ENCODE data around the gene IL2RA.
"Not testable (repeated sequence)": the region's sequence is repeated elsewhere in the genome, so short reads cannot be mapped to it uniquely, and the experiment has no call there.

IL2RA gene

GRCh38 chr10:6062101-6062771 is at the start of gene IL2RA:
Gene IL2RA, minus strand, starts transcription at chr10:6062367. Its CDS starts 216 bp downstream, at chr10:6062151.
- no peak for DNase-seq

- DNase-seq = no peak
Observed at GRCh38 chr10:6110136-6110535, 48.0 kb upstream of the IL2RA start.

DNA sequence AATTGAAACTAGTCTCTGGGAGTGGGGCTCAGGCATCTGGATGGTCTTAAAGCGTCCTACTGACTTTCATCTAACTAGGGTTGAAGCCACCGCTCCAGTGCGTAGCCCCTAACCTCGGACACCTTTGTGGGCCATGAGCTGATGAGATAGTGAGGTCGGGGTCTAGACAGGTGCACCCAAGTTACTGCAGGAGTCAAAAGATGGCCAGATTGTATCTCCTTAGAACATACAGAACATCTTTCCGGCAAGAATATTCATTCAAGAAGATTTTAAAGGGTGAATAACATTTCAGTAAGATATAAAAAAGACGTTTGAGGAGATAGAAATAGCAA is 47.2 kb upstream of the IL2RA start:
- DNase-seq = no peak

- no peak for DNase-seq
Observed at GRCh38 chr10:6108631-6109443, 46.7 kb upstream of the IL2RA start.

DNA sequence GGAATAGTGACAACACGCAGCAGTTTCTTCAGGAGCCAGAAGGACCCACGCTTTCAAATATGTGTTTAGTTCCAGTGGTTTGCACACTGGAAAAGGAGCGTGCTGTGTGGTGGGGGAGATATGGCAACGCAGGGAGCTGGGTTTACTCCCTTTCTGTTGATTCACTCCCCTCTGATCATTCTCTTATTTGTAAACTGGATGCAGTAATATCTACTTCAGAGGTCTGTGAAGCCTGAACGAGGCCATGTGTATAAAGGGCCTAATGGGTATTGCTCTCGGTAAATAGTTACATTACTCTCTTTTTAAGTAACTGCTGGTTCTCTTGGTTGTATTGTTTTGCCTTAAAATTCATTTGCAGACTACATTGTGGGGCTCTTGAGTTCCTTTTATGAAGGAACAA is 45.9 kb upstream of the IL2RA start:
- DNase-seq = no peak

DNA sequence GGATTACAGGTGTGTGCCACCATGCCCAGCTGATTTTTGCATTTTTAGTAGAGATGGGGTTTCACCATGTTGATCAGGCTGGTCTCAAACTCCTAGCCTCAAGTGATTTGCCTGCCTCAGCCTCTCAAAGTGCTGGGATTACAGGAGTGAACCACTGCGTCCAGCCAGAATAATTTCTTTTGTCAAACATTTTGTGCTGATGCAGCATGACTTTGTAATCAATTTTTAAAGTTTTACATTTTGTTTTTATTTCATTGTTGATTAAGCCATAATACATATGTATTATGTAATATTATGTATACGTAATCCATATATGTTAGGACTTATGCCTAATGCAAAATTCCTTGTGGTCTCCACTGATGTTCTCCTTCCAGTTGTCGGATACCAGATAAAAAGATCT is 45.4 kb upstream of the IL2RA start:
- not testable (repeated sequence) for DNase-seq

GRCh38 chr10:6103591-6103990 is 41.4 kb upstream of the IL2RA start:
- DNase-seq = no peak

DNA sequence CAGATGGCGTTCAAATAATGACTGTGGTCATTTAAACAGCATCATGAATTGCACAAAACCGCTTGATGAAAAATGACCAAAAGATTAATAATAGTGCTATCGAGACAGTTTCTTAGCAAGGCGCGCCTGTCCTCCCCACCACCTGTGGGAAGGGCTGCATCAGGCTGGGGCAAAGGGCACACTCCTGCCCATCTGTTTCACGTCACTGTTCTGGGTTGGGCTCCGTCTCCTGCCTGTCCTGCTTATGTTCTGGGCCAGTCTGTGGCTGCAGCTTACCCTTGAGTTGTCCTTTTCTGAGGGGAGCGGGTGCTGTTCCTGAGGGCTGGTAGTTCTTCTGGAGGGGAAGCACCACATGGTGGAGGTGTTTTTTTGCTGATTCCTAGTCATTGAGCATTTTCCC is 40.0 kb upstream of the IL2RA start:
- no peak for DNase-seq

GRCh38 chr10:6101181-6101580 is 39.0 kb upstream of the IL2RA start:
- DNase-seq = no peak

GRCh38 chr10:6100370-6100769 is 38.2 kb upstream of the IL2RA start:
- DNase-seq = no peak

GRCh38 chr10:6098156-6098555 is 36.0 kb upstream of the IL2RA start:
- no peak for DNase-seq

- no peak for DNase-seq
Observed at GRCh38 chr10:6097063-6097462, 34.9 kb upstream of the IL2RA start.

DNA sequence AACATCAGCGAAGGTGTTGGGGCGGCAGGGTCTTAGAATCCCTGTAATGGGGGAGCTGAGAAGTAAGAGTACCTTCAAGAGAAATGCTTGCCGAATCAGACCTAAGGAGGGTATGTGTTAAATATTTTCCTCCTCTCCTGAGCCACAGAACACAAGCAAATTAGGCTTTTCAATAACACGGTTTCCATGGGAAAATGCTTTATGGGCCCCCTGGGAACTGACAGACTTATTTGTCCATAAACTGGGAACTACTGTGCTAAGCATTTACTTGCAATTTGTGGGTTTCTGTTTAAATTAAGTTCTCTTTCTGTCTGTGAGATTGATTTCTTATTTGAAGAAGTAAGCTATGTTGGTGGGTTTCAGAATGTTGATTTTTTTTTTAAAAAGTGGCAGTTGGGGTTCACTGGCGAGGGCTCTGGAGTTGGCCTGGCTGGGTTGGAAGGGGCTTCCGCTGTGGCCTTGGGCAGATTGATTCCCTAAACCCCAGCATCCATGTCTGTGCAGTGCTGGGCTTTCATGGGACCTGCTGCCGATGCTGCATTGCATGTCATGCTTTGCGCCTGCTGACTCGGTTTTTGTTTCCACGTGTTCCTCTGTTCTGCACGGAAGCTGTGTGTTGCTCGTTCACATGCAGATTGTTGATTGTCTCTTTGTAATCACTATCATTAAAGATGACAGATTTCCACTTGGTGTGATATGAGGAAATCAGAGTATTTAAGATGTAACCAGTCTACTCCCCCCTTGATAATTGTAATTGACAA is 33.8 kb upstream of the IL2RA start:
- DNase-seq = no peak

DNA sequence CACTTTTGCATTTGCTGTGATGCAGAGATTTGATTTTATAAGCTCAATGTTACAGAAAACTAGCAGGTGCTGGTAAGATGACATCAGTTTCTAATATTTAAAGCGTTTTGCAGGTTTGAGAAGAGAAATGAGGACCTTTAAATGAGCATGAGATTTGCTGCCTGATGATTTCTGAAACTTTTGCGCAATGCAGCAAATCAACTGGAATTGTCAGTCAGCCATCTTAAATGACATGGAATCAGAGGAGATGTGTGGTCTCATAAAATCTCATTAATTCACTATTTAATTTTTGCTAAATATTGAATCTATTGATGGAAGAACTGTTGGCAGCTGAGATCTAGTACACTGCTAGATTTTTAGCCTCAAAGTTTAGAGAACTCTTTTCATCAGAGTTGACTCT is 30.6 kb upstream of the IL2RA start:
- no peak for DNase-seq

GRCh38 chr10:6091630-6092029 is 29.5 kb upstream of the IL2RA start:
- peak; percentile 32 for DNase-seq

GRCh38 chr10:6089334-6090219 is 27.4 kb upstream of the IL2RA start:
- peak; percentile 5 for DNase-seq

- DNase-seq = peak; percentile 82
Observed at GRCh38 chr10:6088721-6089333, 26.7 kb upstream of the IL2RA start, which contains the start of gene RBM17. Gene RBM17, plus strand, starts transcription at chr10:6089034. Its CDS starts 8,032 bp downstream, at chr10:6097066.

DNA sequence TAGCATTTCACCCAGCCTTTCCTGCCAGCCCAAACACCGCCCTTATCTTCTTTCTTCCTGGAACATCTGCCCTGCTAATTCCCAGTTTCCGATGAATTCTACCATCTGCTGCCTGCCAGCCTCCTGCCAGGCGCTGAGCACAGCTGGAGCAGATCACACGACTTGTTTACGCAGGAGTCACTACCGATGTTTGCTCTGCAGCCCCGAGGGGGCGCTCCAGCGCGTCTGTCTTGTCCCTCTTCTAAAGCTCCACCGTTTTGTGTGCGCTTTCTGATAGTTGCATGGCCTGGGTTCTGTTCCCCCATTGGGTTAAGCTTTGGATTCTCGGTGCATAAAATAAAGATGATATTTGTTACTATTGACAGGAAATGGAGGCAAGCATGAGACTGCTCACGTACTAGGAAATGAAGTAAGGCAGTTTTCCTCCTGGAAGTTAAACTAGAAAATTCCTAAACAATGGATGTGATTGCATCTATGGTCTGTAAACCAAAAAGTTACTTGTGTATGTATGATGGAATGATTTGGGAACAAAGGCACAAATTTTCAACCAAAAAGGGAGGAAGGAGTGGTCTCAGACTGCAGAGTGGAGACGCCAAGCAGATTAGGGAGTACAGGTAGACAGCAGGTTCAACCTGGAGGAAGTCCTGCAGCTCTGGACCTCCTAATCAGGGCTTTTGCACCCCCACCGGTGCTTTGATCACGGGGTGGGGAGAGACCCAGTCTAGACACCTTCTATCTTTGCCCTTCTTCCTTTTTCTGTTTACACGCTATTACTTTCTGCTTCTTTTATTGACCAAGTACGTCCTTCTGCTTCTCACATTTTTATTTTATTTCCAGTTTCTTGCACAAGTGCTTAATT is 24.4 kb upstream of the IL2RA start:
- DNase-seq = peak; percentile 69

GRCh38 chr10:6083523-6084475 is 21.6 kb upstream of the IL2RA start:
- DNase-seq = no peak
